Natural killer cell (primary cell): Measurements from ENCODE around the gene TNFRSF25. TPM values are rescaled to one million over a fixed set of nuclear protein-coding genes. Genes with fewer than 3 reads are reported as not detected.
A peak's percentile ranks its signal among the peaks of the same experiment; 100 is the strongest.

Experiments used
- ATAC-seq, 3 donors: fragments of 150-1000 bp in 2 of 3; fragments of 200-7000 bp in 1 of 3; cut with Tn5 transposase; 1 replicate in 1 of 3; 2 replicates in 2 of 3; pipeline ENCODE4 v1.10.0; 2021; ENCODE audit warnings: mild to moderate bottlenecking in 2 of 3, moderate library complexity in 2 of 3
- DNase-seq, 2 donors: peaks; one replicate each; pipeline versions ENCODE4 v3.0.0 to v3.0.0-alpha.2; 2013 to 2021; ENCODE audit warnings: mixed read lengths in 1 of 2
- H3K27ac ChIP-seq: one replicate; pipeline ENCODE4 v1.5.1; 2013; ENCODE audit warnings: mild to moderate bottlenecking, low read length
- H3K27me3 ChIP-seq: one replicate; pipeline ENCODE4 v1.6.1; 2013; ENCODE audit warnings: low read length; ENCODE audit not compliant: control insufficient read depth, insufficient read depth
- H3K36me3 ChIP-seq: one replicate; pipeline ENCODE4 v1.6.1; 2013; ENCODE audit warnings: low read length; ENCODE audit not compliant: control insufficient read depth, insufficient read depth
- H3K4me1 ChIP-seq: one replicate; pipeline ENCODE4 v1.6.1; 2013; ENCODE audit warnings: low read length; ENCODE audit not compliant: control insufficient read depth, insufficient read depth
- H3K4me3 ChIP-seq: one replicate; pipeline ENCODE4 v1.5.1; 2013; ENCODE audit warnings: low read length
- H3K9me3 ChIP-seq: one replicate; pipeline ENCODE4 v1.6.1; 2013; ENCODE audit warnings: low read length; ENCODE audit not compliant: control insufficient read depth, insufficient read depth
- H3K27ac Mint-ChIP-seq, 2 donors: one replicate each; pipeline ENCODE4 v1.8.0; 2022; ENCODE audit warnings: mild to moderate bottlenecking in 2 of 2, mixed read lengths in 2 of 2, moderate library complexity in 1 of 2
- H3K27me3 Mint-ChIP-seq, 2 donors: one replicate each; pipeline ENCODE4 v1.8.0; 2022; ENCODE audit warnings: low read depth in 2 of 2, mixed read lengths in 2 of 2
- H3K36me3 Mint-ChIP-seq: one replicate; pipeline ENCODE4 v1.8.0; 2022; ENCODE audit warnings: mixed read lengths
- H3K4me1 Mint-ChIP-seq, 2 donors: one replicate each; pipeline ENCODE4 v1.8.0; 2022; ENCODE audit warnings: mixed read lengths in 2 of 2
- H3K4me3 Mint-ChIP-seq: one replicate; pipeline ENCODE4 v1.8.0; 2022; ENCODE audit warnings: mild to moderate bottlenecking, moderate library complexity, mixed read lengths
- H3K9me3 Mint-ChIP-seq, 2 donors: one replicate each; pipeline ENCODE4 v1.8.0; 2022; ENCODE audit warnings: mixed read lengths in 2 of 2
- WGBS: methylation state at CpG from one replicate; pipeline ENCODE4 v1.1.7; 2013; ENCODE audit warnings: missing lambda C conversion rate; ENCODE audit not compliant: insufficient coverage; 5-methylcytosine and 5-hydroxymethylcytosine counted together
- intact Hi-C: fragments of 100-400 bp; cut with micrococcal nuclease; formaldehyde crosslinking; loops from one replicate; pipeline ENCODE4 v1.14.2; 2022
- total RNA-seq, 4 donors: library from RNA; stranded (reverse); fragments of 120-200 nt in 1 of 4; gene quantifications; one replicate each; pipeline versions ENCODE4 v1.2.3 to v1.2.4, GENCODE V29; 2013 to 2022
- TF ChIP-seq, protein P1 (sequence below): fragments of 200-600 bp; IDR thresholded peaks from one replicate; pipeline ENCODE4 v1.8.0; 2022; ENCODE audit warnings: antibody characterized with exemption

TNFRSF25 gene
- total RNA-seq, 3 donors from 2014 or later (not counting 1 experiment from before 2014, with no cell fraction given), result 14.5 to 41.5 (median 19.9) TPM

DNA sequence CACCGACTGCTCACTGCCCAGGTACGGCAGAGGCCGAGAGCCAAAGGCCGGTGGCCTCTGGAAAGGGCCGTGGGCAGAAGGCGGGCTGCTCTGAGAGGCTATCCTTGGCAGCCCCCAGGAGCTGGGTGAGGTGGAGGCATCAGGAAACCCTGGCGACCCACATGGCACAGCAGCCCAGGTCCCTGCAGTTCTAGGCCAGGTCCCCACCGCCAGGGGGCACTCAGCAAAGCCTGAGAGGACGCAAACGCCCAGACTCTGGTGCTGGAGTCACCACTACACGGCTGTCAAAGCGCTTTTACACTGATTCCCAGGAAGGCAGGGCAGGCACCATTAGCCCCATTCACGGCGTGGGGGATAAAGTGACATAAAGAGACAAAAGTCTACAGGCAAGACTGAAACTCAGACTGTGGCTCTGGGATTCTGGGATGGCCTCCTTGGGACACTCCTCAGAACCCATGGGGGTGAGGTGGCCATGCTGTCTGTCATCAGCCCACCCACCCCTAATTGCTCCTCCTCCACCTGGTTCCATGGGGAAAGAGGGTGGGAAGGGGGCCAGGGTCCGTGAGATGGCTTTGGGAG lies 20.5 kb upstream of the TNFRSF25 start:
- peaks cover 29% of the 10 kb centered on the region for H3K27me3 ChIP-seq
- TF ChIP-seq, protein P1, sequence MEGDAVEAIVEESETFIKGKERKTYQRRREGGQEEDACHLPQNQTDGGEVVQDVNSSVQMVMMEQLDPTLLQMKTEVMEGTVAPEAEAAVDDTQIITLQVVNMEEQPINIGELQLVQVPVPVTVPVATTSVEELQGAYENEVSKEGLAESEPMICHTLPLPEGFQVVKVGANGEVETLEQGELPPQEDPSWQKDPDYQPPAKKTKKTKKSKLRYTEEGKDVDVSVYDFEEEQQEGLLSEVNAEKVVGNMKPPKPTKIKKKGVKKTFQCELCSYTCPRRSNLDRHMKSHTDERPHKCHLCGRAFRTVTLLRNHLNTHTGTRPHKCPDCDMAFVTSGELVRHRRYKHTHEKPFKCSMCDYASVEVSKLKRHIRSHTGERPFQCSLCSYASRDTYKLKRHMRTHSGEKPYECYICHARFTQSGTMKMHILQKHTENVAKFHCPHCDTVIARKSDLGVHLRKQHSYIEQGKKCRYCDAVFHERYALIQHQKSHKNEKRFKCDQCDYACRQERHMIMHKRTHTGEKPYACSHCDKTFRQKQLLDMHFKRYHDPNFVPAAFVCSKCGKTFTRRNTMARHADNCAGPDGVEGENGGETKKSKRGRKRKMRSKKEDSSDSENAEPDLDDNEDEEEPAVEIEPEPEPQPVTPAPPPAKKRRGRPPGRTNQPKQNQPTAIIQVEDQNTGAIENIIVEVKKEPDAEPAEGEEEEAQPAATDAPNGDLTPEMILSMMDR, result peak; percentile 75
- no peak overlapping the region for H3K27ac ChIP-seq
- peak; percentile 74 to 92 for DNase-seq
- H3K4me1 ChIP-seq, result peaks cover 29% of the 10 kb centered on the region
- H3K27me3 Mint-ChIP-seq, result peaks cover 25 to 32% of the 10 kb centered on the region in 2 donors
- no peak overlapping the region for H3K4me3 Mint-ChIP-seq
- WGBS, result 5% methylated on average over 15 of the region's 15 CpGs
- no peaks in the 10 kb centered on the region for H3K9me3 ChIP-seq
- peaks cover 3 to 25% of the 10 kb centered on the region in 2 donors for H3K4me1 Mint-ChIP-seq
- ATAC-seq, result peak; percentile 73 to 82 (median 79)
- H3K9me3 Mint-ChIP-seq, result no peaks in the 10 kb centered on the region
- no peaks in the 10 kb centered on the region for H3K36me3 ChIP-seq
- H3K36me3 Mint-ChIP-seq, result no peaks in the 10 kb centered on the region
- H3K27ac Mint-ChIP-seq, result no peak overlapping the region
- H3K4me3 ChIP-seq, result no peak overlapping the region
- intact Hi-C loops, result loop anchor here (1.0 kb wide), 1 partner anchor 160 kb away; no protein-coding TSS in a partner anchor

DNA sequence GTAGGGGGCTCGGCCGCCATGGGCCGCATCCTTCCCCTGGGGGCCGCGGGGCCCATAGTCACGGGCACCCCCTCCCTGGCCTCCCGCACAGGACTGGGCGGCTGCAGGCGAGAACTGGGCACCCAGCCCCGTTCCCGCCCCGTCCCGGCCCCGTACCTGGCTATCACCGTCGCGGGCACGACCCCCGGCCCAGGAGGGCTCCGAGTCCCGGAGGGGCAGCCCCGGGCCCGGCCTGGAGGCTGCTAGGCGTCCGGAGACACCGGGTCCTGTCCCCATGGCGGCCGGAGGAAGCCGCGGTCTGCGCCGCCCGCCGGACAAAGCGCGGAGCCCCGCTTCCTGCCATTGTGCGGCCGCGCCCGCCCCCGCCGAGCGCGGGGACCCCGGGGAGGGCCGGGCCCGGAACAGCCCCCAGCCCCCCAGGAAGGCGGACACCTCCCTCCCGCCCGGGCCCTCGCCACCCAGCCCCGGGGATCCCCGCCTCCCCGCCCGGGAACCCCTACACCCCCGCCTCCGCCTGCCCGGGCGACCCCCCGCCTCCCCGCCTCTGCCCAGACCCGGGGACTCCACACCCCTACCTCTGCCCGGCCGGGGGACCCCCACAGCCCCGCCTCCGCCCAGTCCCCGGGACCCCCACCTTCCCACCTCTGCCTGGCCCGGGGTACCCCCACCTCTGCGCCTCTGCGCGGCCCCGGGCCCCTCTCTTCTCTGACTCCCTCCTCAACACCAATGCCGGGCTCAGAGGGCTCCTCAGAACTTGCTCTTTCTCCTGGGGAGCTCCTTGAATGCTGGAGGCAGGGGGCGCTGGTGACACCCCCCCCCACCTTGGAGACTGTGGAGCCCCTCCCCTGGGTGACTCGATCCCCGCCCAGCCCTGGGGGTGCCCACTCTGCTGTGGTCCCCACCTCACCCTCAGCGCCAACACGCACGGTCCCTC lies 19.5 kb upstream of the TNFRSF25 start:
- TF ChIP-seq, protein P1, result no peak
- no peak overlapping the region for H3K4me3 Mint-ChIP-seq
- Histone ChIP-seq H3K4me1 (peaks cover 18% of the 10 kb centered on the region), H3K27me3 (peaks cover 26% of the 10 kb centered on the region), H3K27ac (no peak overlapping the region), H3K4me3 (no peak overlapping the region), H3K36me3 (no peaks in the 10 kb centered on the region), H3K9me3 (no peaks in the 10 kb centered on the region)
- ATAC-seq, result no peak
- peak in 1 of 2 donors; percentile 25 for DNase-seq
- no peaks in the 10 kb centered on the region for H3K36me3 Mint-ChIP-seq
- H3K27ac Mint-ChIP-seq, result no peak overlapping the region
- no peaks in the 10 kb centered on the region for H3K9me3 Mint-ChIP-seq
- 1% methylated on average over 72 of the region's 80 CpGs for whole genome bisulfite sequencing
- H3K27me3 Mint-ChIP-seq, result peaks cover 22 to 32% of the 10 kb centered on the region in 2 donors
- intact Hi-C loops, result loop anchor here (1.0 kb wide), 1 partner anchor 161 kb away; no protein-coding TSS in a partner anchor
- peaks cover 0 to 21% of the 10 kb centered on the region in 2 donors for H3K4me1 Mint-ChIP-seq

DNA sequence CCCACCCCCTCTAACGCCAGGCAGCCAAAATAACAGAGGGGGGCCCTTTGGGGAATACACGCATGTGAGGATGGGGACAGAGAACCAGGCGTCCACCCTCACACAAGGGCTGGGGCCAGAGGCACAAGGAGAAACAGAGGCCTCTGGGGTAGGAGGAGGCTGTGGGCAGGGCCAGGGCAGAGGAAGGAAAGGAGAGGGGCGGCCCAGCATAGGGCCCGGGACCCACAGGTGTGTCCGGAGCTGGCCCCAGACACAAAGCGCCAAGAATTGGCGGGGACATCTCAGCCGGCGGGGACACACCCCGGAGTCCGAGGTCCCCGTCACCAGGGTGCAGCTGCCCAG lies 18.8 kb upstream of the TNFRSF25 start:
- TF ChIP-seq, protein P1, result no peak
- no peaks in the 10 kb centered on the region for H3K36me3 Mint-ChIP-seq
- no peak for DNase-seq
- H3K4me3 Mint-ChIP-seq, result no peak overlapping the region
- ATAC-seq, result no peak
- peaks cover 0 to 16% of the 10 kb centered on the region in 2 donors for H3K4me1 Mint-ChIP-seq
- H3K9me3 Mint-ChIP-seq, result no peaks in the 10 kb centered on the region
- H3K4me1 ChIP-seq, result peaks cover 12% of the 10 kb centered on the region
- H3K36me3 ChIP-seq, result no peaks in the 10 kb centered on the region
- peaks cover 22 to 30% of the 10 kb centered on the region in 2 donors for H3K27me3 Mint-ChIP-seq
- H3K27ac ChIP-seq, result no peak overlapping the region
- peaks cover 22% of the 10 kb centered on the region for H3K27me3 ChIP-seq
- H3K9me3 ChIP-seq, result no peaks in the 10 kb centered on the region
- WGBS, result 26% methylated on average over 13 of the region's 13 CpGs
- intact Hi-C loops, result no loop called here
- H3K27ac Mint-ChIP-seq, result no peak overlapping the region
- no peak overlapping the region for H3K4me3 ChIP-seq
